ENCODE results near the gene EDDM3A. TPM values are rescaled to one million over a fixed set of nuclear protein-coding genes. Genes with fewer than 3 reads are reported as not detected.
"Not testable (repeated sequence)": the region's sequence is repeated elsewhere in the genome, so short reads cannot be mapped to it uniquely, and the experiment has no call there.

EDDM3A gene
- total and polyA plus RNA-seq, 12 donors, result not detected

GRCh38 chr14:20698934-20699333 lies 46.8 kb upstream of the EDDM3A start:
- 66 to 97% (median 79%) methylated on average over 5 of the region's 5 CpGs for WGBS, 4 donors
- no peaks in the 10 kb centered on the region for H3K36me3 ChIP-seq (replicated peaks in 1 of 2)
- H3K27ac ChIP-seq, result no peak overlapping the region
- intact Hi-C loops (cut with DNase I), result loop anchor here (2.0 to 10.0 kb wide), 4 partner anchors 158 to 266 kb away; no protein-coding TSS in a partner anchor
- H3K4me1 ChIP-seq (replicated peaks in 1 of 2), result no peaks in the 10 kb centered on the region
- H3K27me3 ChIP-seq, result no peaks in the 10 kb centered on the region
- H3K9me3 ChIP-seq (replicated peaks in 1 of 3), result no peaks in the 10 kb centered on the region
- no peak overlapping the region for H3K4me3 ChIP-seq
- no peak for DNase-seq
- TF ChIP-seq POLR2A (IDR thresholded peaks at IDR 0.05), result no peak

GRCh38 chr14:20699931-20700330 lies 45.8 kb upstream of the EDDM3A start:
- H3K4me3 ChIP-seq, result no peak overlapping the region
- no peak overlapping the region for H3K27ac ChIP-seq
- H3K4me1 ChIP-seq (replicated peaks in 1 of 2), result no peaks in the 10 kb centered on the region
- no peak for DNase-seq
- intact Hi-C loops (cut with DNase I), result loop anchor here (2.0 to 10.0 kb wide), 4 partner anchors 157 to 265 kb away; no protein-coding TSS in a partner anchor
- no peaks in the 10 kb centered on the region for H3K9me3 ChIP-seq (replicated peaks in 1 of 3)
- no peaks in the 10 kb centered on the region for H3K27me3 ChIP-seq
- no peak for TF ChIP-seq CTCF (IDR thresholded peaks at IDR 0.05)
- TF ChIP-seq POLR2A (IDR thresholded peaks at IDR 0.05), result no peak
- no peaks in the 10 kb centered on the region for H3K36me3 ChIP-seq (replicated peaks in 1 of 2)

GRCh38 chr14:20700965-20701364 lies 44.7 kb upstream of the EDDM3A start:
- 87 to 92% (median 91%) methylated on average over 7 of the region's 7 CpGs for WGBS, 4 donors
- H3K27me3 ChIP-seq; intact Hi-C loops (cut with DNase I); H3K4me3 ChIP-seq; H3K9me3 ChIP-seq (replicated peaks in 1 of 3); DNase-seq; H3K36me3 ChIP-seq (replicated peaks in 1 of 2); H3K4me1 ChIP-seq (replicated peaks in 1 of 2); H3K27ac ChIP-seq: not testable (repeated sequence)

GRCh38 chr14:20706657-20707355 lies 38.9 kb upstream of the EDDM3A start:
- H3K27me3 ChIP-seq, result no peaks in the 10 kb centered on the region
- no peaks in the 10 kb centered on the region for H3K4me1 ChIP-seq (replicated peaks in 1 of 2)
- no peak for TF ChIP-seq CTCF (IDR thresholded peaks at IDR 0.05)
- TF ChIP-seq POLR2A (IDR thresholded peaks at IDR 0.05), result no peak
- no peak overlapping the region for H3K4me3 ChIP-seq
- DNase-seq, result no peak
- H3K36me3 ChIP-seq (replicated peaks in 1 of 2), result no peaks in the 10 kb centered on the region
- no peaks in the 10 kb centered on the region for H3K9me3 ChIP-seq (replicated peaks in 1 of 3)
- 38 to 59% (median 55%) methylated on average over 4 of the region's 4 CpGs for WGBS, 4 donors
- no peak overlapping the region for H3K27ac ChIP-seq
- intact Hi-C loops (cut with DNase I), result no loop called here

GRCh38 chr14:20707622-20708021 lies 38.1 kb upstream of the EDDM3A start:
- H3K4me1 ChIP-seq (replicated peaks in 1 of 2), result no peaks in the 10 kb centered on the region
- TF ChIP-seq POLR2A (IDR thresholded peaks at IDR 0.05) (no peak), CTCF (IDR thresholded peaks at IDR 0.05) (no peak)
- 67 to 79% (median 73%) methylated on average over 2 of the region's 2 CpGs for WGBS, 4 donors
- no peaks in the 10 kb centered on the region for H3K36me3 ChIP-seq (replicated peaks in 1 of 2)
- H3K27ac ChIP-seq, result no peak overlapping the region
- H3K27me3 ChIP-seq, result no peaks in the 10 kb centered on the region
- H3K9me3 ChIP-seq (replicated peaks in 1 of 3), result no peaks in the 10 kb centered on the region
- intact Hi-C loops (cut with DNase I), result no loop called here
- H3K4me3 ChIP-seq, result no peak overlapping the region
- DNase-seq, result no peak
